Measurements from ENCODE around the gene STXBP6.

The STXBP6 gene

GRCh38 chr14:24802236-24802635 lies 247.7 kb downstream of the STXBP6 start (continued):
- TF ChIP-seq ZBTB26 (tag by site-specific recombination; optimal IDR thresholded peaks at IDR 0.05) (no peak), ZNF155 (tag by site-specific recombination; IDR thresholded peaks at IDR 0.05) (no peak)

- Histone ChIP-seq H3K4me1 (ENCODE audit: control insufficient read depth, insufficient read depth, low read length) (no peaks in the 10 kb centered on the region), H3K36me3 (ENCODE audit: control insufficient read depth in 2 of 2, insufficient read depth in 1 of 2, low read length in 2 of 2) (no peaks in the 10 kb centered on the region), H3K4me3 (ENCODE audit: low read depth, low read length) (no peak overlapping the region), H3K27ac (ENCODE audit: extremely low read depth, low read depth, low read length) (no peak overlapping the region), H3K9me3 (ENCODE audit: control insufficient read depth, insufficient read depth, low read depth, low read length) (no peaks in the 10 kb centered on the region)
- ChIA-PET CTCF (interaction anchor here (1.4 kb wide), 1 partner anchor 65 kb away, joined by 5 read pairs; no protein-coding TSS in a partner anchor), POLR2A (no interaction called here)
- TF ChIP-seq ZNF658 (tag by site-specific recombination; IDR thresholded peaks at IDR 0.05) = no peak
- no peak for TF ChIP-seq ZNF629 (tag by site-specific recombination; IDR thresholded peaks at IDR 0.05)
- no peak for TF ChIP-seq ZNF501 (tag by site-specific recombination; IDR thresholded peaks at IDR 0.05)
- no peak for TF ChIP-seq PRDM1 (tag by site-specific recombination; IDR thresholded peaks at IDR 0.05)
- no peak for TF ChIP-seq ZNF830 (tag by site-specific recombination; IDR thresholded peaks at IDR 0.05; ENCODE audit: low read depth)
- TF ChIP-seq CTCF (tag by site-specific recombination; IDR thresholded peaks at IDR 0.05) = no peak
- TF ChIP-seq GLIS2 (tag by site-specific recombination; IDR thresholded peaks at IDR 0.05) = no peak
Observed at GRCh38 chr14:24801024-24801423, 248.9 kb downstream of the STXBP6 start.

- ChIA-PET CTCF (no interaction called here), POLR2A (no interaction called here)
- no peaks in the 10 kb centered on the region for H3K9me3 ChIP-seq (ENCODE audit: control insufficient read depth, insufficient read depth, low read depth, low read length)
- H3K27ac ChIP-seq (ENCODE audit: extremely low read depth, low read depth, low read length) = no peak overlapping the region
- no peaks in the 10 kb centered on the region for H3K4me1 ChIP-seq (ENCODE audit: control insufficient read depth, insufficient read depth, low read length)
- no peaks in the 10 kb centered on the region for H3K36me3 ChIP-seq (ENCODE audit: control insufficient read depth in 2 of 2, insufficient read depth in 1 of 2, low read length in 2 of 2)
- no peak overlapping the region for H3K4me3 ChIP-seq (ENCODE audit: low read depth, low read length)
- TF ChIP-seq SCRT2 (tag by site-specific recombination; IDR thresholded peaks at IDR 0.05) = no peak
- no peak for TF ChIP-seq ZNF670 (tag by site-specific recombination; IDR thresholded peaks at IDR 0.05; ENCODE audit: low read depth)
- no peak for TF ChIP-seq ZNF629 (tag by site-specific recombination; IDR thresholded peaks at IDR 0.05)
- no peak for TF ChIP-seq ZNF114 (tag by site-specific recombination; IDR thresholded peaks at IDR 0.05)
- no peak for TF ChIP-seq ZNF211 (tag by site-specific recombination; IDR thresholded peaks at IDR 0.05; ENCODE audit: low read depth)
- TF ChIP-seq ZBTB48 (tag by site-specific recombination; IDR thresholded peaks at IDR 0.05) = no peak
- no peak for TF ChIP-seq ZNF692 (tag by site-specific recombination; IDR thresholded peaks at IDR 0.05)
- no peak for TF ChIP-seq HOXC10 (CRISPR knock-in tag; IDR thresholded peaks at IDR 0.05)
- TF ChIP-seq ZBTB6 (tag by site-specific recombination; IDR thresholded peaks at IDR 0.05) = no peak
- TF ChIP-seq ZNF530 (tag by site-specific recombination; IDR thresholded peaks at IDR 0.05; ENCODE audit: low read depth) = no peak
- TF ChIP-seq ZNF514 (tag by site-specific recombination; IDR thresholded peaks at IDR 0.05) = no peak
- TF ChIP-seq AEBP2 (tag by site-specific recombination; IDR thresholded peaks at IDR 0.05; ENCODE audit: borderline replicate concordance) = no peak
- TF ChIP-seq BCL6B (tag by site-specific recombination; IDR thresholded peaks at IDR 0.05) = no peak
- no peak for TF ChIP-seq ZNF146 (tag by site-specific recombination; IDR thresholded peaks at IDR 0.05)
- no peak for TF ChIP-seq ZNF184 (tag by site-specific recombination; IDR thresholded peaks at IDR 0.05)
Observed at GRCh38 chr14:24798911-24799462, 251.0 kb downstream of the STXBP6 start.

All from HEK293 (cell line).